DOHH2 (cell line): ENCODE results near the gene TRIM24.

Source experiments
- H3F3A ChIP-seq: fragments of 200-600 bp; sonication (generic), shearing (Covaris generic); 2 replicates; pipeline ENCODE4 v1.6.0; 2016; ENCODE audit warnings: antibody characterized with exemption, mild to moderate bottlenecking; ENCODE audit not compliant: control insufficient read depth, insufficient read depth
- H3K27ac ChIP-seq: fragments of 200-600 bp; sonication (generic); 2 replicates; pipeline ENCODE4 v1.5.1; 2014; ENCODE audit warnings: low read depth, mild to moderate bottlenecking, low read length, moderate library complexity
- H3K27me3 ChIP-seq: fragments of 200-600 bp; sonication (generic); 2 replicates; pipeline ENCODE4 v1.6.1; 2014; ENCODE audit warnings: mild to moderate bottlenecking, low read length, mixed read lengths; ENCODE audit not compliant: control insufficient read depth
- H3K36me3 ChIP-seq: fragments of 200-600 bp; sonication (generic); 2 replicates; pipeline ENCODE4 v1.6.1; 2014; ENCODE audit warnings: mild to moderate bottlenecking, low read length, moderate library complexity, mixed read lengths; ENCODE audit not compliant: control insufficient read depth
- H3K4me1 ChIP-seq: fragments of 200-600 bp; sonication (generic); 2 replicates; pipeline ENCODE4 v1.6.1; 2014; ENCODE audit warnings: mild to moderate bottlenecking, low read length, mixed read lengths; ENCODE audit not compliant: control insufficient read depth
- H3K4me2 ChIP-seq: fragments of 200-600 bp; sonication (generic); 2 replicates; pipeline ENCODE4 v1.6.0; 2014; ENCODE audit warnings: mild to moderate bottlenecking, low read length, moderate library complexity
- H3K4me3 ChIP-seq: fragments of 200-600 bp; sonication (generic); 2 replicates; pipeline ENCODE4 v1.5.1; 2014; ENCODE audit warnings: mild to moderate bottlenecking, low read length, mixed read lengths
- H3K79me2 ChIP-seq: fragments of 200-600 bp; sonication (generic); 2 replicates; pipeline ENCODE4 v1.6.1; 2014; ENCODE audit warnings: mild to moderate bottlenecking, low read length, mixed read lengths; ENCODE audit not compliant: control insufficient read depth
- H3K9me2 ChIP-seq: fragments of 200-600 bp; sonication (generic); replicated peaks from 2 replicates; pipeline ENCODE4 v1.6.1; 2014; ENCODE audit warnings: mild to moderate bottlenecking, low read length, mixed read lengths; ENCODE audit not compliant: control insufficient read depth
- H3K9me3 ChIP-seq: fragments of 200-600 bp; sonication (generic); 2 replicates; pipeline ENCODE4 v1.6.1; 2014; ENCODE audit warnings: antibody characterized with exemption, low read length, mixed read lengths; ENCODE audit not compliant: control insufficient read depth, insufficient read depth
- H4K20me1 ChIP-seq: fragments of 200-600 bp; sonication (generic); 2 replicates; pipeline ENCODE4 v1.6.0; 2014; ENCODE audit warnings: low read depth, mild to moderate bottlenecking, antibody characterized with exemption, low read length, moderate library complexity; ENCODE audit not compliant: control insufficient read depth, insufficient read depth
- CTCF ChIP-seq: fragments of 200-600 bp; sonication (generic); IDR thresholded peaks from one replicate; pipeline ENCODE4 v1.5.1; 2014; ENCODE audit warnings: antibody characterized with exemption, mild to moderate bottlenecking, low read depth, low read length; ENCODE audit not compliant: poor library complexity, severe bottlenecking
- EZH2phosphoT487 ChIP-seq: fragments of 200-600 bp; sonication (generic); IDR thresholded peaks from 2 replicates; pipeline ENCODE4 v1.6.1; 2017; ENCODE audit warnings: borderline replicate concordance, mild to moderate bottlenecking, antibody characterized with exemption, low read length, moderate library complexity, mixed read lengths

TRIM24 gene

GRCh38 chr7:138625849-138626230 lies 165.8 kb downstream of the TRIM24 start:
- TF ChIP-seq CTCF: no peak
- no peak for TF ChIP-seq EZH2phosphoT487
- Histone ChIP-seq H3F3A (no peaks in the 10 kb centered on the region), H3K9me2 (no peaks in the 10 kb centered on the region), H3K27ac (no peak overlapping the region), H3K27me3 (no peaks in the 10 kb centered on the region), H3K4me1 (no peaks in the 10 kb centered on the region), H4K20me1 (no peaks in the 10 kb centered on the region), H3K9me3 (no peaks in the 10 kb centered on the region), H3K4me2 (no peak overlapping the region), H3K36me3 (no peaks in the 10 kb centered on the region), H3K79me2 (no peaks in the 10 kb centered on the region), H3K4me3 (no peak overlapping the region)

- no peaks in the 10 kb centered on the region for H3K9me3 ChIP-seq
- no peaks in the 10 kb centered on the region for H3F3A ChIP-seq
- H3K4me3 ChIP-seq: no peak overlapping the region
- TF ChIP-seq EZH2phosphoT487 (no peak), CTCF (no peak)
- H3K36me3 ChIP-seq: no peaks in the 10 kb centered on the region
- H3K9me2 ChIP-seq: no peaks in the 10 kb centered on the region
- H3K27me3 ChIP-seq: no peaks in the 10 kb centered on the region
- H4K20me1 ChIP-seq: no peaks in the 10 kb centered on the region
- no peaks in the 10 kb centered on the region for H3K79me2 ChIP-seq
- H3K4me1 ChIP-seq: no peaks in the 10 kb centered on the region
- H3K4me2 ChIP-seq: no peak overlapping the region
- no peak overlapping the region for H3K27ac ChIP-seq
Measured at GRCh38 chr7:138626846-138627245, 166.8 kb downstream of the TRIM24 start.

- TF ChIP-seq CTCF (no peak), EZH2phosphoT487 (no peak)
- Histone ChIP-seq H3K4me3 (no peak overlapping the region), H3K36me3 (no peaks in the 10 kb centered on the region), H3K79me2 (no peaks in the 10 kb centered on the region), H3K4me1 (no peaks in the 10 kb centered on the region), H3F3A (no peaks in the 10 kb centered on the region), H3K27ac (no peak overlapping the region), H3K9me3 (no peaks in the 10 kb centered on the region), H3K4me2 (no peak overlapping the region), H4K20me1 (no peaks in the 10 kb centered on the region), H3K27me3 (no peaks in the 10 kb centered on the region), H3K9me2 (no peaks in the 10 kb centered on the region)
Measured at GRCh38 chr7:138627361-138627760, 167.3 kb downstream of the TRIM24 start.

GRCh38 chr7:138630059-138630610 lies 170.1 kb downstream of the TRIM24 start:
- TF ChIP-seq CTCF: no peak
- TF ChIP-seq EZH2phosphoT487: no peak
- H3K9me2 ChIP-seq: no peaks in the 10 kb centered on the region
- H3K4me2 ChIP-seq: no peak overlapping the region
- H3K27ac ChIP-seq: no peak overlapping the region
- no peaks in the 10 kb centered on the region for H3K9me3 ChIP-seq
- no peaks in the 10 kb centered on the region for H3K79me2 ChIP-seq
- H3K4me3 ChIP-seq: no peak overlapping the region
- H3K4me1 ChIP-seq: no peaks in the 10 kb centered on the region
- no peaks in the 10 kb centered on the region for H3F3A ChIP-seq
- H3K27me3 ChIP-seq: no peaks in the 10 kb centered on the region
- no peaks in the 10 kb centered on the region for H4K20me1 ChIP-seq
- H3K36me3 ChIP-seq: no peaks in the 10 kb centered on the region
